Measurements from ENCODE around the gene CAPN9.

The CAPN9 gene

GRCh38 chr1:230797376-230797920 is 50.3 kb downstream of the CAPN9 start:
- DNase-seq (ENCODE audit: low read depth in 3 of 3), result no peak

- no peak for DNase-seq (ENCODE audit: low read depth in 3 of 3)
These were observed 50.8 kb downstream of the CAPN9 start for GRCh38 chr1:230797942-230798365.

- DNase-seq (ENCODE audit: low read depth in 3 of 3), result no peak
These were observed 51.3 kb downstream of the CAPN9 start for GRCh38 chr1:230798491-230798890.

- DNase-seq (ENCODE audit: low read depth in 3 of 3), result no peak
These were observed 54.0 kb downstream of the CAPN9 start for GRCh38 chr1:230800891-230801840.

- no peak for DNase-seq (ENCODE audit: low read depth in 3 of 3)
These were observed 57.2 kb downstream of the CAPN9 start for GRCh38 chr1:230804396-230804795.

GRCh38 chr1:230806552-230806951 is 59.4 kb downstream of the CAPN9 start:
- DNase-seq (ENCODE audit: low read depth in 3 of 3), result no peak

- DNase-seq (ENCODE audit: low read depth in 3 of 3), result no peak
These were observed 59.8 kb downstream of the CAPN9 start for GRCh38 chr1:230807029-230807428.

GRCh38 chr1:230807561-230808280 is 60.5 kb downstream of the CAPN9 start:
- no peak for DNase-seq (ENCODE audit: low read depth in 3 of 3)

- DNase-seq (ENCODE audit: low read depth in 3 of 3), result no peak
These were observed 61.2 kb downstream of the CAPN9 start for GRCh38 chr1:230808281-230808872.

GRCh38 chr1:230809256-230809990 is 62.2 kb downstream of the CAPN9 start:
- no peak for DNase-seq (ENCODE audit: low read depth in 3 of 3)

- DNase-seq (ENCODE audit: low read depth in 3 of 3), result no peak
These were observed 65.4 kb downstream of the CAPN9 start for GRCh38 chr1:230812568-230812967.

- DNase-seq (ENCODE audit: low read depth in 3 of 3), result no peak
These were observed 67.9 kb downstream of the CAPN9 start for GRCh38 chr1:230814949-230815692.

GRCh38 chr1:230816018-230816417 is 68.8 kb downstream of the CAPN9 start:
- no peak for DNase-seq (ENCODE audit: low read depth in 3 of 3)

- DNase-seq (ENCODE audit: low read depth in 3 of 3), result no peak
These were observed 71.2 kb downstream of the CAPN9 start for GRCh38 chr1:230818367-230818766.

- DNase-seq (ENCODE audit: low read depth in 3 of 3), result no peak
These were observed 71.7 kb downstream of the CAPN9 start for GRCh38 chr1:230818901-230819300.

GRCh38 chr1:230819976-230820375 is 72.8 kb downstream of the CAPN9 start:
- no peak for DNase-seq (ENCODE audit: low read depth in 3 of 3)

GRCh38 chr1:230820568-230820967 is 73.4 kb downstream of the CAPN9 start:
- no peak for DNase-seq (ENCODE audit: low read depth in 3 of 3)

GRCh38 chr1:230821346-230821745 is 74.2 kb downstream of the CAPN9 start:
- DNase-seq (ENCODE audit: low read depth in 3 of 3), result no peak

- DNase-seq (ENCODE audit: low read depth in 3 of 3), result no peak
These were observed 74.9 kb downstream of the CAPN9 start for GRCh38 chr1:230822092-230822581.

GRCh38 chr1:230823426-230823825 is 76.2 kb downstream of the CAPN9 start:
- no peak for DNase-seq (ENCODE audit: low read depth in 3 of 3)
